Fibroblast of mammary gland (primary cell): ENCODE data around the gene RAPGEF4.

Experiments used
- DNase-seq: peaks from one replicate; pipeline ENCODE4 v3.0.0-alpha.2; 2010; ENCODE audit warnings: low read depth
- H3K4me3 ChIP-seq: 2 replicates; pipeline ENCODE4 v1.5.1; 2011; ENCODE audit warnings: low read depth, mild to moderate bottlenecking, low read length, moderate library complexity; ENCODE audit not compliant: control insufficient read depth
- CTCF ChIP-seq: conservative IDR thresholded peaks from 2 replicates; pipeline ENCODE4 v1.5.1; 2011; ENCODE audit warnings: low read depth, low read length, inconsistent platforms; ENCODE audit not compliant: control insufficient read depth, insufficient read depth

Gene RAPGEF4

GRCh38 chr2:172970660-172971059 is 235.0 kb downstream of the RAPGEF4 start:
- DNase-seq: no peak
- TF ChIP-seq CTCF: no peak

GRCh38 chr2:172972005-172972619 is 236.5 kb downstream of the RAPGEF4 start:
- peak; percentile 92 for TF ChIP-seq CTCF
- no peak overlapping the region for H3K4me3 ChIP-seq
- peak; percentile 58 for DNase-seq

More at GRCh38 chr2:172970660-172971059, 235.0 kb downstream of the RAPGEF4 start:
- H3K4me3 ChIP-seq: no peak overlapping the region

GRCh38 chr2:172974762-172975161 is 239.1 kb downstream of the RAPGEF4 start:
- no peak for DNase-seq
- no peak overlapping the region for H3K4me3 ChIP-seq
- no peak for TF ChIP-seq CTCF

GRCh38 chr2:172976116-172976515 is 240.5 kb downstream of the RAPGEF4 start:
- no peak overlapping the region for H3K4me3 ChIP-seq
- TF ChIP-seq CTCF: no peak
- DNase-seq: no peak

- DNase-seq: no peak
- H3K4me3 ChIP-seq: no peak overlapping the region
- TF ChIP-seq CTCF: no peak
Observed at GRCh38 chr2:172976816-172977215, 241.2 kb downstream of the RAPGEF4 start.

GRCh38 chr2:172977270-172978062 is 241.8 kb downstream of the RAPGEF4 start:
- DNase-seq: no peak
- H3K4me3 ChIP-seq: no peak overlapping the region
- no peak for TF ChIP-seq CTCF
